ENCODE measurements around the gene FGD2. TPM values are rescaled to one million over a fixed set of nuclear protein-coding genes. Genes with fewer than 3 reads are reported as not detected.

FGD2 gene
- total and polyA plus RNA-seq, 9 of the 15 experiments (the other 6 are each of a cell fraction or from before 2014, with no cell fraction given) = 0.09 TPM; not detected in 8

- 0 out of 3 replicates have a peak, but pooled peaks cover 7% of the 10 kb centered on the region for H3K79me2 ChIP-seq (ENCODE audit: control insufficient read depth, insufficient read depth, low read length)
- no peak overlapping the region for H3K4me3 ChIP-seq
- H3K9me3 ChIP-seq (replicated peaks; ENCODE audit: control insufficient read depth, insufficient read depth, low read depth, low read length) = no peaks in the 10 kb centered on the region
- no peaks in the 10 kb centered on the region for H3K27me3 ChIP-seq (ENCODE audit: control insufficient read depth in 2 of 2, insufficient read depth in 2 of 2, low read length in 2 of 2)
- no TSS peak for BruUV-seq (replicated peaks)
- CTCF ChIA-PET (ENCODE audit: low intra/inter-chr PET ratio) = interaction anchor here (0.7 to 3.3 kb wide), 2 partner anchors 110 to 155 kb away, joined by 3 to 38 read pairs; no protein-coding TSS in a partner anchor
- peaks cover 46 to 48% of the 10 kb centered on the region in 2 experiments for H3K4me1 ChIP-seq (replicated peaks in 1 of 2; ENCODE audit: control insufficient read depth in 2 of 2, insufficient read depth in 2 of 2, low read length in 2 of 2)
- peak overlapping the region; percentile 44; the same call in 2 of the 3 replicates for H3K27ac ChIP-seq (ENCODE audit: extremely low read depth, low read depth, low read length)
- in situ Hi-C loops (cut with MboI) (no loop called here), intact Hi-C loops (cut with micrococcal nuclease) (no loop called here)
- DNase-seq (ENCODE audit: extremely low read depth in 1 of 4, low spot score in 3 of 4) (no peak), FAIRE-seq (no peak), ATAC-seq (peak; percentile 3; the same call in 2 of the 3 replicates)
- H2AFZ ChIP-seq (ENCODE audit: low read depth, low read length) = peak overlapping the region; percentile 72
- H3K9ac ChIP-seq (ENCODE audit: insufficient read depth in 1 of 2, low read depth in 2 of 2, low read length in 2 of 2) = peak overlapping the region in 1 of 2 experiments; percentile 65; a peak in 2 of 4 replicates
- H3K4me2 ChIP-seq (ENCODE audit: insufficient read depth, low read length) = peak overlapping the region; percentile 48; the same call in 1 of the 2 replicates
- WGBS (ENCODE audit: insufficient coverage, low coverage, missing lambda C conversion rate) = 65% methylated on average over 11 of the region's 11 CpGs
- H3K36me3 ChIP-seq (ENCODE audit: control insufficient read depth, insufficient read depth, low read length) = no peaks in the 10 kb centered on the region
- no peaks in the 10 kb centered on the region for H4K20me1 ChIP-seq (replicated peaks; ENCODE audit: control insufficient read depth, insufficient read depth, low read length)
- no peaks in the 10 kb centered on the region for H3K9me1 ChIP-seq (ENCODE audit: control insufficient read depth, insufficient read depth, low read length)
- POLR2A ChIA-PET = interaction anchor here (2.5 kb wide), 2 partner anchors 11 to 109 kb away, joined by 8 to 9 read pairs; partner anchors contain the start of gene PIM1
- 0 out of 2 replicates have a peak, but pooled peaks have one; percentile 11 for TF ChIP-seq RAD51 (IDR thresholded peaks at IDR 0.05; ENCODE audit: borderline replicate concordance, low read depth)
- no peak for TF ChIP-seq THRAP3 (IDR thresholded peaks at IDR 0.05; ENCODE audit: borderline replicate concordance)
- TF ChIP-seq NFRKB (IDR thresholded peaks at IDR 0.05; ENCODE audit: low read depth) = no peak
- no peak for TF ChIP-seq CTCFL (IDR thresholded peaks at IDR 0.05; ENCODE audit: borderline replicate concordance, insufficient read depth, low read depth, low read length, poor library complexity, severe bottlenecking)
- peak; percentile 30; the same call in 1 of the 2 replicates for TF ChIP-seq CXXC5 (CRISPR knock-in tag; IDR thresholded peaks at IDR 0.05)
- TF ChIP-seq FOXK2 (conservative IDR thresholded peaks at IDR 0.05 in 1 of 2, IDR thresholded peaks at IDR 0.05 in 1 of 2; ENCODE audit: low read depth in 2 of 2) = no peak
- TF ChIP-seq U2AF1 (optimal IDR thresholded peaks at IDR 0.05; ENCODE audit: low read depth, low read length) = no peak
- TF ChIP-seq SAFB2 (IDR thresholded peaks at IDR 0.05; ENCODE audit: borderline replicate concordance, low read depth, low read length, severe bottlenecking) = no peak
- peak; percentile 36; the same call in 1 of the 2 replicates for TF ChIP-seq SPI1 (IDR thresholded peaks at IDR 0.05; ENCODE audit: borderline replicate concordance, low read depth, low read length)
- peak; percentile 76 for TF ChIP-seq ZNF592 (IDR thresholded peaks at IDR 0.05)
- TF ChIP-seq USF1 (CRISPR knock-in tag; IDR thresholded peaks at IDR 0.05) = peak; percentile 68
These were observed 55.8 kb downstream of the FGD2 start for GRCh38 chr6:37061157-37061804.
